Gastrocnemius medialis (tissue), 4 donors: ENCODE measurements around the gene STX11. TPM values are rescaled to one million over a fixed set of nuclear protein-coding genes. Genes with fewer than 3 reads are reported as not detected.
A peak's percentile ranks its signal among the peaks of the same experiment; 100 is the strongest.

Source experiments
- ATAC-seq, 2 donors: fragments of 150-250 bp; one replicate each; pipeline ENCODE4 v1.9.1; 2016
- DNase-seq, 2 donors: peaks; one replicate each; pipeline ENCODE4 v3.0.0-alpha.2; 2019
- H3K27ac ChIP-seq, 4 donors: fragments of 200-600 bp; sonication (generic); 1 replicate in 1 of 4; 2 replicates in 3 of 4; pipeline ENCODE4 v1.5.1; 2016 to 2018; ENCODE audit warnings: mild to moderate bottlenecking in 2 of 4, moderate library complexity in 1 of 4
- H3K27me3 ChIP-seq, 3 donors: fragments of 200-600 bp; sonication (generic) in 2 of 3; 1 replicate in 1 of 3; 2 replicates in 2 of 3; pipeline versions ENCODE4 v1.5.1 to v1.6.0; 2016 to 2019; ENCODE audit warnings: mild to moderate bottlenecking in 1 of 3, moderate library complexity in 1 of 3
- H3K36me3 ChIP-seq, 2 donors: fragments of 200-600 bp; sonication (generic) in 1 of 2; one replicate each; pipeline ENCODE4 v1.5.1; 2017 to 2018
- H3K4me1 ChIP-seq, 2 donors: fragments of 200-600 bp; sonication (generic) in 1 of 2; one replicate each; pipeline ENCODE4 v1.5.1; 2016 to 2017; ENCODE audit warnings: mild to moderate bottlenecking in 2 of 2
- H3K4me3 ChIP-seq, 4 donors: fragments of 200-600 bp; sonication (generic) in 3 of 4; 1 replicate in 1 of 4; 2 replicates in 3 of 4; pipeline ENCODE4 v1.5.1; 2016 to 2019; ENCODE audit warnings: mild to moderate bottlenecking in 2 of 4
- H3K9me3 ChIP-seq, 3 donors: fragments of 200-600 bp; sonication (generic) in 2 of 3; 1 replicate in 1 of 3; 2 replicates in 2 of 3; pipeline ENCODE4 v1.5.1; 2016 to 2019
- CTCF ChIP-seq, 5 experiments: fragments of 450-650 bp in 3 of 5; fragments of 200-600 bp in 2 of 5; sonication (generic) in 2 of 5; IDR thresholded peaks in 4 of 5; conservative IDR thresholded peaks in 1 of 5; 1 replicate in 4 of 5; 2 replicates in 1 of 5; pipeline ENCODE4 v1.5.1; 2016 to 2019; ENCODE audit warnings: antibody characterized with exemption in 5 of 5, mild to moderate bottlenecking in 3 of 5, moderate library complexity in 3 of 5
- POLR2A ChIP-seq, 2 donors: fragments of 450-650 bp; IDR thresholded peaks; one replicate each; pipeline ENCODE4 v1.6.1; 2017; ENCODE audit warnings: antibody characterized with exemption in 2 of 2, mild to moderate bottlenecking in 2 of 2, moderate library complexity in 2 of 2
- in situ Hi-C, 4 donors: fragments of 200-750 bp; cut with MboI; loops; one replicate each; pipeline versions ENCODE4 v1.15.0 to v1.8.0; 2017; ENCODE audit warnings: low sequenced_read_pairs in 4 of 4
- intact Hi-C: fragments of 100-400 bp; cut with DNase I; formaldehyde crosslinking; loops from one replicate; pipeline ENCODE4 v1.15.1; 2023; ENCODE audit warnings: low total_unique reads
- total RNA-seq, 4 donors: library from RNA; depleted of rRNA; stranded (reverse); fragments of >200 nt; gene quantifications; one replicate each; pipeline versions ENCODE4 v1.1.0 to v1.2.3, GENCODE V29; 2016

The STX11 gene
- total RNA-seq, 4 donors from 2014 or later: 2.0 to 5.2 (median 4.3) TPM

- TF ChIP-seq CTCF (IDR thresholded peaks at IDR 0.05 in 4 of 5, conservative IDR thresholded peaks at IDR 0.05 in 1 of 5) (no peak), POLR2A (IDR thresholded peaks at IDR 0.05) (no peak)
- ATAC-seq (no peak), DNase-seq (no peak)
- Histone ChIP-seq H3K27me3 (no peaks in the 10 kb centered on the region), H3K27ac (peak overlapping the region; percentile 2 to 55 (median 22)), H3K9me3 (no peaks in the 10 kb centered on the region), H3K4me3 (no peak overlapping the region), H3K36me3 (no peaks in the 10 kb centered on the region), H3K4me1 (peaks cover 18% of the 10 kb centered on the region in 2 donors)
- intact Hi-C loops (no loop called here), in situ Hi-C loops (no loop called here)
Observed at GRCh38 chr6:144232832-144233230, 82.5 kb downstream of the STX11 start.

- ATAC-seq: no peak
- in situ Hi-C loops: no loop called here
- intact Hi-C loops: no loop called here
Observed at GRCh38 chr6:144234399-144234798, 84.1 kb downstream of the STX11 start.

GRCh38 chr6:144234935-144235334 lies 84.6 kb downstream of the STX11 start:
- Histone ChIP-seq H3K4me1 (peaks cover 18% of the 10 kb centered on the region in 2 donors), H3K36me3 (no peaks in the 10 kb centered on the region), H3K27me3 (no peaks in the 10 kb centered on the region), H3K9me3 (no peaks in the 10 kb centered on the region), H3K27ac (no peak overlapping the region), H3K4me3 (no peak overlapping the region)
- in situ Hi-C loops: no loop called here
- DNase-seq: no peak
- no peak for TF ChIP-seq POLR2A (IDR thresholded peaks at IDR 0.05)
- TF ChIP-seq CTCF (IDR thresholded peaks at IDR 0.05 in 4 of 5, conservative IDR thresholded peaks at IDR 0.05 in 1 of 5): no peak
- intact Hi-C loops: no loop called here
- no peak for ATAC-seq

More at GRCh38 chr6:144234399-144234798, 84.1 kb downstream of the STX11 start:
- no peak overlapping the region for H3K27ac ChIP-seq
- DNase-seq: no peak
- H3K27me3 ChIP-seq: no peaks in the 10 kb centered on the region
- TF ChIP-seq CTCF (IDR thresholded peaks at IDR 0.05 in 4 of 5, conservative IDR thresholded peaks at IDR 0.05 in 1 of 5): no peak
- TF ChIP-seq POLR2A (IDR thresholded peaks at IDR 0.05): no peak
- no peaks in the 10 kb centered on the region for H3K36me3 ChIP-seq
- H3K4me3 ChIP-seq: no peak overlapping the region
- peaks cover 18% of the 10 kb centered on the region in 2 donors for H3K4me1 ChIP-seq
- no peaks in the 10 kb centered on the region for H3K9me3 ChIP-seq

Other genes starting within 250 kb of the STX11 start
- gene PLAGL1, start 142.3 kb upstream of the STX11 start, total RNA-seq: 10 to 100 TPM in 1 of 4 donors, 1 to 10 TPM in 3; 2.4 to 10.9 (median 3.8) TPM
- 100 to 1,000 TPM; 168 to 188 (median 186) TPM for gene SF3B5, start 54.9 kb upstream of the STX11 start, total RNA-seq
- gene UTRN, start 134.8 kb downstream of the STX11 start, total RNA-seq: 10 to 100 TPM; 24.1 to 66.3 (median 40.1) TPM